Renal cortical epithelial cell (primary cell): ENCODE results near the gene SLC22A3. TPM values are rescaled to one million over a fixed set of nuclear protein-coding genes. Genes with fewer than 3 reads are reported as not detected.

Experiments used
- DNase-seq: peaks from one replicate; pipeline ENCODE4 v3.0.0-alpha.2; 2011; ENCODE audit warnings: low read depth
- total RNA-seq: library from RNA; depleted of rRNA; stranded (reverse); fragments of >200 nt; gene quantifications from 2 replicates; pipeline ENCODE4 v1.2.3, GENCODE V29; 2014

Gene SLC22A3
- total RNA-seq, 1 donor from 2014 or later = 11.4 TPM

GRCh38 chr6:160336200-160336599 lies 12.0 kb upstream of the SLC22A3 start:
- no peak for DNase-seq

DNA sequence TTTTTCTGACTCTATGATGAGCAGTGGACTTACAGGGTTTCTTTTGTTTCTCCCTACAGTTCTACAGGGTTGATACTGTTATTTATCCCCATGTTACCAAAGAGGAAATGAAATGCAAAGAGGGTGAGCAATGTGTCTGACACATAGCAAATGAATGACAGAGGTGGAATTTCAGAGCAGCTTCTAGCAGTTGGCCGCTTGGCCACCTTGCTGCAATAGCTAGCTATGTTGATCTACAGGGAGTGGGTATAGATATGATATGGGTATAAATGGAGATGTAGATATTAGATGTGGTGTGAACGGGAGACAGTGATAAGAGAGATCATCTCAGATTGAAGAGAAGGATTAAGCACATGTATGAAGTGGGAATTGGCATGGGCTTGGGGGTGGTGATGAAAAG lies 10.9 kb upstream of the SLC22A3 start:
- peak; percentile 94 for DNase-seq

- DNase-seq = peak; percentile 74
Observed at GRCh38 chr6:160337991-160338390, 10.2 kb upstream of the SLC22A3 start.

DNA sequence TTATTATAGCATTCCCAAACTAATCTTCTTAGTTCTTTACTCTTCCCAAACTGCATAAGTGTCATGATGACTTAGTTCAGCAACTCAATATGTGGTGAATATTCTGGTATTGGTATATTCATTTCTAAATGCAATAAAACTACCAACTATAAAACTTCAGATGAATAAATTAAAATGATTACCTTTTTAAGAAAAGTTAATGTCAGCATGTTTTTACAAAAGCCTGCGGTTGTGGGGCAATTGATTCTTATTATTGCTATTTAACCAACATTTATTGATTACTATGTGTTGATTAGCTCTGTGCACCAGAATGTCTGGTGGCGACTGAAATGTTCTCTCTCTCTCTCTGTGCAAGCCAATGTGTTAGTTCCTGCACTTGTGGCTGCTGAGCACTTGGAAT lies 5.0 kb upstream of the SLC22A3 start:
- no peak for DNase-seq

- DNase-seq = no peak
Observed at GRCh38 chr6:160344271-160344670, 3.9 kb upstream of the SLC22A3 start.

DNA sequence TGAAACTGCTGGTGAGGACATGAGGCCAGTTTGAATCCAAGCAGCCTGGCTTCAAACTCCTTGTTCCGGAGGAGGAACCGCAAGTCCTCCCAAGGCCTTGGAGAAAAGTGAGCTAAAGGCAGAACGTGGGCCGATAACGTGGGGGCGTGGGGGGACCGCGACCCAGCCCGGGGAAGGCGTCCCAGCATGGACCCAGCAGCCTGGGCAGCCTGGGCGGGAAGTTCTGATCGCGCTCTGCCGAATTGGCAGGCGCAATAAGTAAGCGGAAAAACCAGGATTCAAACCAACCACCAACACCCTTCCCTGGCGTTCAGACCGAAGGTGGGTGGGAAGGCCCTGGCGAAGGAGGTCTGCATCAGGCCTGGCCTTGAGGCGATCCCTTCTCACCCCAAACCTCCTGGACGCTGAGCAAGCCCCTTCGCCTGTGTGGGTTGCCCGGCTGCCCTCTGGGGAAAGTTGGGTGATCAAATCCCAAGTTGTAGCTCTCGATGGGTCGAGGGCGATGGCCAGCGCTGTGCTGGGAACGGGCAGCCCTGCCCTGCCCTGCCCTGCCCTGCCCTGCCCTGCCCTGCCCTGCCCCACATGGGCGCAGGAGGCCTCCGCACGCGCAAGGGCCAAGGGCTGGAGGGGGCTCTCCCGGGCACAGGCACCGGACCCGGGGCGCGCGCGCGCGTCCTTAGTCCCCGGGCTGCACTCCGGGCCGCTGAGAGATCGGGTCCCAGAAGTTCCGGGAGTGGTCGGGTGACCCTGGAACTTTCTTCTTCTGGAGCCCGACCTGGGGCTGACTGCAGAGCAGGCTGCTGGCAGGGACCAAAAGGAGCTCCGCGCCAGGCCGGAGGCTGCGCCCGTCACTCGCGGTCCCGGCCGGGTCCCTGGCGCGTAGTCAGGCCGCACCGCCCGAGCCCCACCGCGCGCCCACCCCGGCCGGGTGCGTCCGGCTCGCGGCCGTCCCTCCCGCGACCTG lies 637 bp upstream of the SLC22A3 start:
- DNase-seq = no peak

- DNase-seq = no peak
Observed at GRCh38 chr6:160349020-160349441, 853 bp downstream of the SLC22A3 start.

DNA sequence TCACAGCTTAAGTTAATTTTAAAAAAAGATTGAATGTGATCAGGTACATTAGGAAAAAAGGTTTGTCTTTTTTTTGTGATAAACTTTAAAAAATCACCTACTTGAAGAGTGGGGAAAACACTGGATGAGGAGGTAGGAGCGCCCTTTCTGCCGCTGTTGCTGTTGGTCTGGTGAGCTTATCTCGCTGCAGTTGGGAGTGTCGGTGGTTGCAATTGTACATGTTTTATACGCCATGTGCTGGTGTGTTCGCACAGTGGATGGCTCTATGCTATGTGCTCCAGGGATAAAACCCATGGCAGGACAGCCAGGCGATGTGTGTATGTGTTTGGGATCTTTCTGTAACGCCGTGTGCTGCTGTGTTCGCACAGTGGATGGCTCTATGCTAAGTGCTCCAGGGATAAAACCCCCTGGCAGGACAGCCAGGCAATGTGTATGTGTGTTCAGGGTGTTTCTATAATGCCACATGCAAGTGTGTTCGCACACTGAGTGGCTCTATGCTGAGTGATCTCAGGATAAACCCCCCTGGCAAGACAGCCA lies 1.7 kb downstream of the SLC22A3 start:
- DNase-seq = no peak

DNA sequence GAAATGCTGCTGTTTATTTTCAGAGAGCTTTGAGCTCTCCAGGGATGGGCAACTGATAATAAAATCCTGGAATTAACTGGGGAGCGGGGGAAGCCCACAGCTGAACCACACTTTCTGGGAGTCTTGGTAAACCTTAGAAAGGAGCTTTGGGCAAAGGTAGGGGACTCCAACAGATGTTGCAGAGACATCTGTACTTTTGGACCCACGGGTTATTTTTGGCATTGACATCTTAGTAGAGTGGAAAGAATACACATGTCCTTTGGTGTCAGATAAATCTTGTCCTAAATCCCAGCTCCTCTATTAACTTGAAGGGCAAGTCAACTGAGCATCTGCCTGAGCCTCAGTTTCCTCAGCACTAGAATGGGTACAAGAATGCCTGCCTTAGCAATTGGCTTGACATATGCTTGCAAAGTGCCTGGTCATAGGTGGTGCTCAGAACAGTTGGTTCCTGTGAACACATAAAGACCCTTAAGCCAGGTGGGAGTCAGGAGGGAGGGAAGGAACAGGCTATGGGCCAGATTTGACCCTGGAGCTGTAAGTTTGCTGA lies 5.8 kb downstream of the SLC22A3 start:
- no peak for DNase-seq

- peak; percentile 89 for DNase-seq
Observed at GRCh38 chr6:160355001-160355400, 6.8 kb downstream of the SLC22A3 start.

- DNase-seq = no peak
Observed at GRCh38 chr6:160356074-160356744, 8.0 kb downstream of the SLC22A3 start.

- DNase-seq = no peak
Observed at GRCh38 chr6:160357088-160357487, 8.9 kb downstream of the SLC22A3 start.

DNA sequence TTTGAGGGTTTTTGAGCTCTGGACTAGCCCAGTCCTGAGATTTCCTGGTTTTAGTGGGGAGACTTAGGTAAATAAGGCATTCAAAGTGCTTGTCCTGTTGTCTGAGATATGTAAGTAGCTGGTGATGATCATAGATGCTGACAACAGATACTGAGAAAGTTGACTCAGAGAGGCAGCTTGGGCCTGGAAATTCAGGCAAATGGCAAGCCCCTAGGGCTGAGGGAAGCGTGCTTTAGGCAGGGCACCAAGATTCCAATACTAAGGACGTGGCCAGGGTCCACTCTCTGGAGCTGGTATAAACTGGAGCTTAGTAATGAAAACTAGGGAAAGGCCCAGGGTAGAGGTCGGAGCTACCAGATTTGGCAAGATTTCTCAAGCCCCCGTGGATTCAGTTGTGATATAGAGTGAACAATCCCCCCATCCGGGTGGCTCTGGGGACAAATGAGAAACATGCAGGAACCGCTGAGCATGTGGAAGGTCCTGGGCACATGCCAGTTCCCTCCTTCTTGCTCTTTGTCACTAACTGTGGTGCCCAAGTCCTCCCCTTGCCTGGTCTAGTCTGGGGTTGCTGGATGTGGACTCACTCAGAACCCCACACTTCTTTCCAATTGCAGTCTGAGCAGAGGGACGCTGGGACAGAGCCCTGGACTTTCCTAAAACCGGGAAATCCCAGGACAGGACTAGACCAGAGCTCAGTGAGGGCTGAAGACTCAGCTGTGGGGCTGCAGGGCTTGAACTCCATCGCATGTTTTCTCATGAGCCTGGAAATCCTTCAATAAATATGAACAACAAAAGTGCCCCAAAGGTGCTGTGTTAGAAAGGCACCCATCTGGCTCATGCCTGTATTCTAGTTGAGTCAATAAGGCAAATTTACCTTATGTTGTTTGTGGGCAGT lies 10.3 kb downstream of the SLC22A3 start:
- DNase-seq = peak; percentile 28

DNA sequence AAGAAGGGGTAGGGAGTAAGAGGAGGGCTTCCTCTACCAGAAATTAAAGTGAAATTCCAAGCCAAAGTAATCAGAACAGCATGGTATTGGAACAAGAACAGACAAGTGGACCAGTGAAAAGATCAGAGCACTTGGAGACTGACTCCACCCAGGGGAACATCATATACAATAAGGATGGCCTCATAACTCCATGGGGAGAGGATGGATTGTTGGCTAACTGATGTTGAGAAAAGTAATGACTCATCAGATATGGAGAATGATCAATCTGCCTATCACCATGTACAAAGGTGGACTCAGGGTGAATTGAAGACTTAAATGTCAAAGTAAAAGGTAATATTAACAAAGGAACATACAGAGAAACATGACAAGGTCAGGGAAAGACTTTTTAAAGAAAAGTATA lies 12.8 kb downstream of the SLC22A3 start:
- no peak for DNase-seq

DNA sequence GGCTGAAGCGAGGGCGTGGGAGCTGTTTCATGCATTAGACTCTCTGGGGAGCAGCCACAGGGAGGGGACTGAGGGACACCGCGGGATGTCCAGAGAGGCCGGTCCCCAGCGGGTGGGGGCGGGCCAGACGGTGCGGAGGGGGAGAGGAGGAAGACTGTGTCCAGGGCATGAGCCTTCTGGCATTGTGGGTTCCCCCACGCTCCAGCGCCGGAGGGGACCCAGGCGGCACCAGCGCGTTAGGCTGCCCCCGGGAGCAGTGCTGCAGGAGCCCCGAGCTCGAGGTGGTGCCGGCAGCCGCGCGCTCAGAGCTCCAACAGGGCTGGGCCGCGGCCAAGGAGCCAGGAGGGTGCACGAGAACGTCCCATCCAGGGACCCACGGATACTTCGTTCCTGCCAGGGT lies 14.4 kb downstream of the SLC22A3 start:
- no peak for DNase-seq

DNA sequence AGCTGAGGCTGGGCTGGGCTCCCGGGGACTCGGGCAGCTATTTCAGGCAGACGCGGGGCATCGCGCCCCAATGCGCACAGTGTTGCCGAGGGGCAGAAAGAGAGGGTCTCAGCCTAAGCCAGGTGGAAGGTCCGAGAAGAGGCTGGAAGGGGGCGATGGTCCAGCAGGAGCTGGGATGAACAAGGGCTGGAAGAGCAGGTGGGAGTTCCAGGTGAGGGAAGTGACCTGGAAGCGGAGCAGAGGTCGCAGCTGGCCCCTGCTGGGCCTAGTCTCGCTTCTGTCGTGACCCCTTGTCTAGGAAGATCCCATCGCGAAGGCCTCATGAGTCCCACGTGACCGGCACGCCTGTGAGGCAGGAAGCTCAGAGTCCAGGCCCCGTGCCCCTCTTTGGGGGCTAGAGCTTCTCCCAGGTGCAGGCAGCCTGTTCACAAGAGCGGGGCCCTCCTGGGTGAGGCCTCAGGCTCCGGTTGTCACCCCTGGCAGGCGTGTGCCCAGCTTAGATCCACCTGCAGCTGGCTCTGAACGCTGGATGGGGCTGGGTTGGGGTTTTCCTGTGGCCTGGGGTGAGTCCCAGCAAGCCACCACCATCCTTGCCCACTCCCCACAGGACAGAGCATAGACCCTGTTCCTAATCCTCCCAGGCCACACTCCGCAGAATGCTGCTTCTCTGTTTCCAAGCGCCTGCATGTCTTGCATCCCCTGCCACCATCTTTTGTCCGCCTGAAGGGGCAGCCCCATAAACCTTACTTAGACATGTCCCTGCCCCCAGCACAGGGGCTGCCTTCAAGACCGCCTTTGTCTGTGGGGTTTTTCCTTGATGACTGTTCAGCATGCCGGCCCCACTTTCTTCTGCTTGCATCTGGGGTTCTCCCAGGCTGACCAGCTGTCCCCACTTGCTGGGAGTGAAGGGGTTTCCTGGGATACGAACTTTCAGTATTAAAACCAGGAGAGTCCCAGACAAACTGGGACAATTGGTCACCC lies 15.1 kb downstream of the SLC22A3 start:
- no peak for DNase-seq

GRCh38 chr6:160365117-160365516 lies 16.9 kb downstream of the SLC22A3 start:
- DNase-seq = peak; percentile 33

DNA sequence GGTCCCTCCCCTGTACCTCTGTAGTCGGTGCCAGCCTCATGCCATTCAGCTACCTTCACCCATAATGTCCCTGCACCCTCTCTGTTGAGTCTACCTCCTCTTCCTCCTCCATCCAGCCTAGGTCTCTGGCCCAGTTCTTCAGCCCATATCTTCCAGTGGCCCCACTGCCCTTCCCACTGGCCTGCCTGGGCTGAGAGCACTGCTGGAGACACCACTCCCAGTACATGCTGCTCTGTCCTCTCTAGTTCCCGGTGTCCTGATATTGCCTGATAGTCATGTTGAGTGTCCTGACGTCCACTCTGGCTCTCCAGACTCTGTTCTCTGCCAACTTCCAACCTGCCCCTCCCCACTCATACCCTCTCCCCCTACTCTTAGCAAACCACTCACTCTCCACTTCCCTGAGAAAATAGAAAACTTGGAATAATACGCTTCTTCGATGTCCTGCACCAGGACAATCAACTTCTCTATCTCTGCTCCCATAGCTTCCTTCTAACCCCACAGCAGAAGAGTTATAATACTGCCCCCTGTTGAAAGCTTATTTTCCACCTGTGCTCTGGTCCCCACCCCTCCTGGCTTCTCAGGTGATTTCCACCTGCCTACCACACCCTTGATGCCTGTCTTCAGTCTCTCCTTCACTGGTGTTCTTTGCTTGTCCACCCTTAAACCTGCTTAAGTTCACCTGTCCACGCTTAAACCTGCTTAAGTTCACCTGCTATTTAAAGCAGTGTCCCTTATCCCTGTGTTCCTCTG lies 19.8 kb downstream of the SLC22A3 start:
- DNase-seq = no peak

DNA sequence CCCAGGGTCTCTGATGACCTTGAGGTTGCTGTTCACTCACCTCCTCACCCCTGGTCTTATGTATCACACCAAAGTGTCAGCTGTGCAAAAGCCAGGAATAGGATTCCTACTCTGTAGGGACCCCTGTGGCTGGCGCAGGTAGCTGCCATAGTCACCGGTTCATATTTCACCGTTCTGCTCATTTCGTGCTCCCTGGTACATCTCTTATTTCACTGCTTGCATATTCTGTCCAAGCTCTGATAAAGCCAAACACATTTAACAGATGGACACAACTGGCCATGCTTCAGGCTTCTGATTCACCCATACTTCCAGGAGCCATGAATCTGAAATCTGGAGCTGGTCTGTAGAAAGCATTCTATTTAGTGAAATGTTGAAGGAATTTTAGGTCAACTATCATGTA lies 20.5 kb downstream of the SLC22A3 start:
- DNase-seq = no peak
